ENCODE data around the gene MSH5. TPM values are rescaled to one million over a fixed set of nuclear protein-coding genes. Genes with fewer than 3 reads are reported as not detected.

The MSH5 gene
- total and polyA plus RNA-seq, 9 of the 15 experiments (the other 6 are each of a cell fraction or from before 2014, with no cell fraction given): 12.5 to 104 (median 46.6) TPM

DNA sequence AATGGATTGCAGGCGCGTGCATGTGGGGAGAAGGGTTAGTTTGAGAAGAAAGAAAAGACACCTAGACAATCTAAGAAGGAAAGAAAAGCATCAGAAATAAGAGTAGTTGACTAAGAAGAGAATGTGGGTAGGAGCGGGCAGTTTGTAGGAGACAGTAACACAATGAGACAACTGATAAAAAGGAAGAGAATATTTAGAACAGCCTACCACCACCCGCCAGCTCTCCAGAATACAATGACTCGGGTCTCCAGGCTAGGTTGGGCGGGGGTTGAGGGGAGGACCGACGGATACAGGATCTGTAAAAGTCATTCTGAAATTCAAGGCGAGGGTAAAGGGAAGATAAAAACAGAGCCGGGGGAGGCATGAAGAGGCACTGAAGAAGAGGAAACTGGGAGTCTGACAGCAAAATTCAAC, 37.4 kb upstream of the MSH5 start (continued):
- no peak for TF ChIP-seq EWSR1 (IDR thresholded peaks at IDR 0.05; ENCODE audit: borderline replicate concordance, low read depth, partially characterized antibody)
- TF ChIP-seq SMAD3 (CRISPR knock-in tag; conservative IDR thresholded peaks at IDR 0.05): no peak
- TF ChIP-seq, protein P1, sequence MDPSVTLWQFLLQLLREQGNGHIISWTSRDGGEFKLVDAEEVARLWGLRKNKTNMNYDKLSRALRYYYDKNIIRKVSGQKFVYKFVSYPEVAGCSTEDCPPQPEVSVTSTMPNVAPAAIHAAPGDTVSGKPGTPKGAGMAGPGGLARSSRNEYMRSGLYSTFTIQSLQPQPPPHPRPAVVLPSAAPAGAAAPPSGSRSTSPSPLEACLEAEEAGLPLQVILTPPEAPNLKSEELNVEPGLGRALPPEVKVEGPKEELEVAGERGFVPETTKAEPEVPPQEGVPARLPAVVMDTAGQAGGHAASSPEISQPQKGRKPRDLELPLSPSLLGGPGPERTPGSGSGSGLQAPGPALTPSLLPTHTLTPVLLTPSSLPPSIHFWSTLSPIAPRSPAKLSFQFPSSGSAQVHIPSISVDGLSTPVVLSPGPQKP (CRISPR knock-in tag; IDR thresholded peaks at IDR 0.05): no peak
- no peak for TF ChIP-seq ETS2 (tag; IDR thresholded peaks at IDR 0.05; ENCODE audit: borderline replicate concordance, poor library complexity, severe bottlenecking)
- no peak for TF ChIP-seq ZSCAN32 (CRISPR knock-in tag; IDR thresholded peaks at IDR 0.05)
- TF ChIP-seq, protein P2, sequence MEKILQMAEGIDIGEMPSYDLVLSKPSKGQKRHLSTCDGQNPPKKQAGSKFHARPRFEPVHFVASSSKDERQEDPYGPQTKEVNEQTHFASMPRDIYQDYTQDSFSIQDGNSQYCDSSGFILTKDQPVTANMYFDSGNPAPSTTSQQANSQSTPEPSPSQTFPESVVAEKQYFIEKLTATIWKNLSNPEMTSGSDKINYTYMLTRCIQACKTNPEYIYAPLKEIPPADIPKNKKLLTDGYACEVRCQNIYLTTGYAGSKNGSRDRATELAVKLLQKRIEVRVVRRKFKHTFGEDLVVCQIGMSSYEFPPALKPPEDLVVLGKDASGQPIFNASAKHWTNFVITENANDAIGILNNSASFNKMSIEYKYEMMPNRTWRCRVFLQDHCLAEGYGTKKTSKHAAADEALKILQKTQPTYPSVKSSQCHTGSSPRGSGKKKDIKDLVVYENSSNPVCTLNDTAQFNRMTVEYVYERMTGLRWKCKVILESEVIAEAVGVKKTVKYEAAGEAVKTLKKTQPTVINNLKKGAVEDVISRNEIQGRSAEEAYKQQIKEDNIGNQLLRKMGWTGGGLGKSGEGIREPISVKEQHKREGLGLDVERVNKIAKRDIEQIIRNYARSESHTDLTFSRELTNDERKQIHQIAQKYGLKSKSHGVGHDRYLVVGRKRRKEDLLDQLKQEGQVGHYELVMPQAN (IDR thresholded peaks at IDR 0.05; ENCODE audit: borderline replicate concordance): no peak
- TF ChIP-seq MED1 (CRISPR knock-in tag; IDR thresholded peaks at IDR 0.05; ENCODE audit: borderline replicate concordance): no peak
- no peak for TF ChIP-seq TCF7L2 (IDR thresholded peaks at IDR 0.05; ENCODE audit: low read depth, low read length)
- TF ChIP-seq ZNF165 (CRISPR knock-in tag; IDR thresholded peaks at IDR 0.05; ENCODE audit: borderline replicate concordance): no peak
- TF ChIP-seq, protein P3, sequence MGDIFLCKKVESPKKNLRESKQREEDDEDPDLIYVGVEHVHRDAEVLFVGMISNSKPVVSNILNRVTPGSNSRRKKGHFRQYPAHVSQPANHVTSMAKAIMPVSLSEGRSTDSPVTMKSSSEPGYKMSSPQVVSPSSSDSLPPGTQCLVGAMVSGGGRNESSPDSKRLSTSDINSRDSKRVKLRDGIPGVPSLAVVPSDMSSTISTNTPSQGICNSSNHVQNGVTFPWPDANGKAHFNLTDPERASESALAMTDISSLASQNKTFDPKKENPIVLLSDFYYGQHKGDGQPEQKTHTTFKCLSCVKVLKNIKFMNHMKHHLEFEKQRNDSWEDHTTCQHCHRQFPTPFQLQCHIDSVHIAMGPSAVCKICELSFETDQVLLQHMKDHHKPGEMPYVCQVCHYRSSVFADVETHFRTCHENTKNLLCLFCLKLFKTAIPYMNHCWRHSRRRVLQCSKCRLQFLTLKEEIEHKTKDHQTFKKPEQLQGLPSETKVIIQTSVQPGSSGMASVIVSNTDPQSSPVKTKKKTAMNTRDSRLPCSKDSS (IDR thresholded peaks at IDR 0.05; ENCODE audit: low read depth, partially characterized antibody): no peak
- TF ChIP-seq POLR2A (conservative IDR thresholded peaks at IDR 0.05): no peak
- TF ChIP-seq, protein P4, sequence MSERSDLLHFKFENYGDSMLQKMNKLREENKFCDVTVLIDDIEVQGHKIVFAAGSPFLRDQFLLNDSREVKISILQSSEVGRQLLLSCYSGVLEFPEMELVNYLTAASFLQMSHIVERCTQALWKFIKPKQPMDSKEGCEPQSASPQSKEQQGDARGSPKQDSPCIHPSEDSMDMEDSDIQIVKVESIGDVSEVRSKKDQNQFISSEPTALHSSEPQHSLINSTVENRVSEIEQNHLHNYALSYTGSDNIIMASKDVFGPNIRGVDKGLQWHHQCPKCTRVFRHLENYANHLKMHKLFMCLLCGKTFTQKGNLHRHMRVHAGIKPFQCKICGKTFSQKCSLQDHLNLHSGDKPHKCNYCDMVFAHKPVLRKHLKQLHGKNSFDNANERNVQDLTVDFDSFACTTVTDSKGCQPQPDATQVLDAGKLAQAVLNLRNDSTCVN (CRISPR knock-in tag; IDR thresholded peaks at IDR 0.05): peak; percentile 60
- peak; percentile 62 for TF ChIP-seq EGR1 (conservative IDR thresholded peaks at IDR 0.05)
- no peak for TF ChIP-seq ZNF316 (IDR thresholded peaks at IDR 0.05)
- TF ChIP-seq ZKSCAN8 (CRISPR knock-in tag; IDR thresholded peaks at IDR 0.05): no peak
- TF ChIP-seq ZNF75A (CRISPR knock-in tag; IDR thresholded peaks at IDR 0.05): peak; percentile 29; the same call in 1 of the 2 replicates
- TF ChIP-seq MCM7 (IDR thresholded peaks at IDR 0.05): 0 out of 4 replicates have a peak, but pooled peaks of 1 of the 2 experiments have one; percentile 17
- no peak for TF ChIP-seq HNRNPK (IDR thresholded peaks at IDR 0.05; ENCODE audit: low read depth, low read length, poor library complexity, severe bottlenecking)
